Naive B cell (primary cell): ENCODE measurements around the gene GRAMD1B. TPM values are rescaled to one million over a fixed set of nuclear protein-coding genes. Genes with fewer than 3 reads are reported as not detected.

Experiments used
- ATAC-seq, 2 donors: fragments of 150-1000 bp; cut with Tn5 transposase; 2 replicates each; pipeline ENCODE4 v1.10.0; 2021; ENCODE audit warnings: low read depth in 2 of 2, mild to moderate bottlenecking in 2 of 2, moderate library complexity in 2 of 2
- DNase-seq: peaks from one replicate; pipeline ENCODE4 v3.0.0; 2022
- H3K27ac Mint-ChIP-seq, 6 donors: one replicate each; pipeline ENCODE4 v1.8.0; 2020 to 2022; ENCODE audit warnings: mild to moderate bottlenecking in 6 of 6, mixed read lengths in 6 of 6, moderate library complexity in 5 of 6, inconsistent platforms in 2 of 6
- H3K27me3 Mint-ChIP-seq, 3 donors: one replicate each; pipeline ENCODE4 v1.8.0; 2021 to 2022; ENCODE audit warnings: mixed read lengths in 3 of 3, mild to moderate bottlenecking in 1 of 3
- H3K36me3 Mint-ChIP-seq, 2 donors: one replicate each; pipeline ENCODE4 v1.8.0; 2020 to 2022; ENCODE audit warnings: mixed read lengths in 2 of 2, inconsistent platforms in 1 of 2, mild to moderate bottlenecking in 1 of 2
- H3K4me1 Mint-ChIP-seq, 3 donors: one replicate each; pipeline ENCODE4 v1.8.0; 2020 to 2022; ENCODE audit warnings: mixed read lengths in 3 of 3, inconsistent platforms in 1 of 3, mild to moderate bottlenecking in 1 of 3, moderate library complexity in 1 of 3
- H3K4me3 Mint-ChIP-seq, 8 donors: one replicate each; pipeline ENCODE4 v1.8.0; 2020 to 2022; ENCODE audit warnings: mild to moderate bottlenecking in 8 of 8, mixed read lengths in 8 of 8, moderate library complexity in 8 of 8, inconsistent platforms in 2 of 8
- H3K9me3 Mint-ChIP-seq, 7 donors: one replicate each; pipeline ENCODE4 v1.8.0; 2020 to 2022; ENCODE audit warnings: mixed read lengths in 7 of 7, mild to moderate bottlenecking in 5 of 7, inconsistent platforms in 2 of 7, moderate library complexity in 1 of 7
- polyA plus RNA-seq, 6 donors: library from polyadenylated mRNA; unstranded; fragments of 300-500 nt; fragmentation: Illumina TruSeq; gene quantifications; one replicate each; pipeline ENCODE4 v1.2.3, GENCODE V29; 2021; ENCODE audit warnings: low read depth in 6 of 6

GRAMD1B gene
- polyA plus RNA-seq, 6 donors from 2014 or later = 0.84 TPM; not detected in 5

DNA sequence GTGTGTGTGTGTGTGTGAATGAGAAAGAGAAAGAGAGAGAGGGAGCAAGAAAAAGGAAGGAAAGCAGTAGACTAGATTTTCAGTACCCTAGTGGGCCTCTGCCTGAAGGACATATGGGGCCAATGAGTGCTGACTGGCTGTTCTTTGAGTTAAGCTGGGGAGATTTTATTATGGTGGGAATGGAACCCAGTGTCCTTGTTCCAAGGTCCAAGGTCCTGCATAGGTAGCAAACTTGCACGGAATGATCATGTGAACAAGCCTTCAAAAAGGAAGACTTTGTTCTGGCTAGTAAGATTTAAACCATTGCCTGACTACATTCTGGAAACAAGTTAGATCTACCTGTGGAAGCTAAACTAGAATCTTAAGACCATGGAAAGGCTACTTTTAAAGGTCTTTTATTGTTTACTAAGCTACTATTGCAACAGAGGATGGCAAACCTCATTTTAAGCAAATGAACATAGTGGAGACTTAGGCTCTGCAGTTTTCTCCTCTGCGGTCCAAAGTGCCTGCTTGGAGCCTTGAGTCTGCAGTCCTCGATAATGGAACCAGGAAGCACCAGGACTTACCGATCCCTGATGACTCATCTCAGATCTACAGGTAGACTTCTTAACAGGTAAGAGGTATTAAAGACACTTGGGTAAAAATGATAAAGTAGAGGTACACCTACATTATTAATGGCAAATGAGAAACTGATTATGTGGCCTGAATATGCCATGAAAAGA is 10.2 kb upstream of the GRAMD1B start:
- Mint-ChIP-seq H3K9me3 (no peaks in the 10 kb centered on the region), H3K27me3 (peaks cover 0 to 16% (median 0%) of the 10 kb centered on the region in 3 donors), H3K27ac (no peak overlapping the region), H3K4me1 (no peaks in the 10 kb centered on the region), H3K36me3 (no peaks in the 10 kb centered on the region), H3K4me3 (no peak overlapping the region)
- no peak for DNase-seq
- ATAC-seq = no peak

DNA sequence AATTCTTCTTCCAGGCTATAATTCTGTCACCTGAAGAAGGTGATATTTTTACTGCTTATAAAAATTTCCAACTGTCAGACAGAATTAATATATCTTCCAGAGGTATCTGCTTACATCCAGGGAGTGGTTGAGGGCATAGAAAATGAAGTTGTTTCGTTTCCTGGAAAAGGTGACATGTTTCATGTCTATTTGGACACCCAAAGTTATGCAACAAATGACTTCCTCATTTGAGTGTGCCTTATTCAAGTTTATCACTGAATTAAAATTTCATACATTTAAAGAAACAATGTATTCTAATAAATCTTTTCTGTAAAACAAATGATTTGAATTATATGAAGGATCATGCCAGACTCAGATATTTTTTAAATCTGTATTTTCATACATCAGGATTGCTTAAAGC is 8.5 kb upstream of the GRAMD1B start:
- no peak for ATAC-seq
- H3K27me3 Mint-ChIP-seq = peaks cover 0 to 24% (median under 1%) of the 10 kb centered on the region in 3 donors
- no peaks in the 10 kb centered on the region for H3K9me3 Mint-ChIP-seq
- H3K4me3 Mint-ChIP-seq = no peak overlapping the region
- no peak overlapping the region for H3K27ac Mint-ChIP-seq
- H3K36me3 Mint-ChIP-seq = no peaks in the 10 kb centered on the region
- H3K4me1 Mint-ChIP-seq = no peaks in the 10 kb centered on the region
- DNase-seq = no peak

DNA sequence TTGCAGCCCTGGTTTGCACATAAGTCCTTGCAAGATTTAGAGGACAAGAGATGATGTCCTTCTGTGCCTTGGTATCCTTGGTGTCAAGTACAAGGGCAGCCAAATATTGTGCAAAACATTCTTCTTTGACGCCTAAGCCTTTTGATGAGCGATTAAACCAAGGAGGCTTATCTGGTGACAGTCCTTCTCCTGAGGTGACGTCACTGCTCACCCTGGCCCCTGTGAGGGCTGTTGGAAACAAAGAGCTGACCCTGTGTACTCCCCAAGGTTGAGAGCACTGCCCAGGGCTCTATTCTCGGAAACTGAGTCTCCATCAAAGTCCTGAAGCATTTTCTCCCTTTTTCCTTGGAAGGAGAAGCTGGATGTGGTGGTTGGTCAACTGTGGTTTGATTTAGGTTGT is 4.7 kb upstream of the GRAMD1B start:
- Mint-ChIP-seq H3K27me3 (peaks cover 12 to 35% (median 22%) of the 10 kb centered on the region in 3 donors), H3K4me3 (no peak overlapping the region), H3K27ac (no peak overlapping the region), H3K9me3 (no peaks in the 10 kb centered on the region), H3K4me1 (peaks cover 4 to 9% (median 8%) of the 10 kb centered on the region in 3 donors), H3K36me3 (no peaks in the 10 kb centered on the region)
- no peak for ATAC-seq
- no peak for DNase-seq

DNA sequence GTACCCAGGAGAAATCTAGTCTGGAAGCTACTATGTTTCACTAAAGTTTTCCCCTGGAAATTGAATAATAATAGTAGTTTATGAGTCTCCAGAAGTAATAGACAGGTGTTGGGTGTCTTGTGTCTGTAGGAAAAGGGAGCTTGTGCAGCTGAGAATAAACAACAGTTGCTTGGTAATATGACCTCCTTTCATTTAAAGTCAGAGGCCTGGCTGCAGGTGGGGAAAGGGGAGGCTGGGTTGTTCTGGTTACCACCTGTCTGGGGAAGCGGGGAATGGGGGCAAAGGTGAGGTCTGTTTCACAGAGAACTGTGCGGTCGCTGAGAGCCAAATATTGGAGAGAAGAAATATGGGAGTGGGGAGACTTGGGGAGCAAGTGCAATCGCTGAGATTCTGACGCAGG is 3.3 kb upstream of the GRAMD1B start:
- no peak overlapping the region for H3K27ac Mint-ChIP-seq
- H3K4me3 Mint-ChIP-seq = no peak overlapping the region
- peaks cover 4 to 11% (median 10%) of the 10 kb centered on the region in 3 donors for H3K4me1 Mint-ChIP-seq
- ATAC-seq (no peak), DNase-seq (no peak)
- H3K27me3 Mint-ChIP-seq = peaks cover 12 to 38% (median 25%) of the 10 kb centered on the region in 3 donors
- no peaks in the 10 kb centered on the region for H3K9me3 Mint-ChIP-seq
- H3K36me3 Mint-ChIP-seq = no peaks in the 10 kb centered on the region

DNA sequence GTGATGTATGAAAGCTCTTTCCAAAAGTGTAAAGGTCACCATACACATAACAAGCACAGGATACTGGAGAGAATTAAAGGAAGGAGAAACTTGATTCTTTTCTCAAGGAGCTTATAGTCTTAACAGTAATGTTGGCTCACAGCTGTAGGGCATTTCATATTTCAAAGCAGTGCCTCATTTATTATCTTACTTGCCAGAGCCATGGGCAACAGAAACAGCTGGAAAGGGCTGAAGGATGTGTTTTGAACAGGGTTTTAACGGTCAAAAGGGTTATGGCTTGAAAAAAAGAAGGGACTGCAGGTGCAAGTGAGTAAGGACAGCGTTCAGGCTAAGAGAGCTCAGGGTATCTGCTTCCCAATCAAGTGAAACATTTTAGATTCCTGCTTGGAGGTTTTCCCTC is 2.7 kb upstream of the GRAMD1B start:
- DNase-seq = no peak
- Mint-ChIP-seq H3K4me1 (peaks cover 4 to 13% (median 10%) of the 10 kb centered on the region in 3 donors), H3K36me3 (no peaks in the 10 kb centered on the region), H3K27ac (no peak overlapping the region), H3K4me3 (no peak overlapping the region), H3K9me3 (no peaks in the 10 kb centered on the region), H3K27me3 (peaks cover 13 to 44% (median 31%) of the 10 kb centered on the region in 3 donors)
- no peak for ATAC-seq

DNA sequence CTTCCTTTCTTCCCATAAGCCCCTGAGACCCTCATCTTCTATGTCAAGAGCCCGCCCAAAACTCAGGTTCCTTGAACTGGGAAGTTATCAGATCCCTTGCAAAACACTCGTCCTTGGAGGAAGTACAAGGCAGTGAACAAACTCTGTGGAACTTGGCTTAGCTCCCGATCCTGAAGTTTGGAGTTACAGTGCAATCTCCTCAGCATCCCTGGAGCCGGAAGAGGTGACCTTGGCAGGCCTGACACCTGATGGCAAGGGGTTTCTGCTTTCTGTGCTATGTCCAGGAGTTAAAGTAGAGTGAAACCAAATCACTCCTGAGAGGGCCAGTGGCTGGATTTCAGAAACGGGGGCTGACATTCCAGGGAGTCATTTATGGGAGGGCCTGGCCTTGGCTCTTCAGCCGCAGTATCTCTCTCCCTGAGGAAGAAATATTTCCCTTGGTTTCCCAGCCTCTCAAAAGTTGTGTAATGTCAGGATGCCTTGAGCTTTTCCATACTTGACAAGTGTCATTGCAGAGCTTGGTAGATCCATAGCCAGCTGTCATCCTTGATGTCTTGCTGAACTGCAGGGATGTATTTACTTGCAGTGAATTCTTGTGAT is 1.9 kb upstream of the GRAMD1B start:
- Mint-ChIP-seq H3K4me3 (peak overlapping the region in 1 of 8 donors; percentile 46), H3K9me3 (no peaks in the 10 kb centered on the region), H3K4me1 (peaks cover 4 to 13% (median 10%) of the 10 kb centered on the region in 3 donors), H3K36me3 (no peaks in the 10 kb centered on the region), H3K27ac (peak overlapping the region in 2 of 6 donors; percentile 21 to 34), H3K27me3 (peaks cover 17 to 41% (median 36%) of the 10 kb centered on the region in 3 donors)
- ATAC-seq (no peak), DNase-seq (no peak)

DNA sequence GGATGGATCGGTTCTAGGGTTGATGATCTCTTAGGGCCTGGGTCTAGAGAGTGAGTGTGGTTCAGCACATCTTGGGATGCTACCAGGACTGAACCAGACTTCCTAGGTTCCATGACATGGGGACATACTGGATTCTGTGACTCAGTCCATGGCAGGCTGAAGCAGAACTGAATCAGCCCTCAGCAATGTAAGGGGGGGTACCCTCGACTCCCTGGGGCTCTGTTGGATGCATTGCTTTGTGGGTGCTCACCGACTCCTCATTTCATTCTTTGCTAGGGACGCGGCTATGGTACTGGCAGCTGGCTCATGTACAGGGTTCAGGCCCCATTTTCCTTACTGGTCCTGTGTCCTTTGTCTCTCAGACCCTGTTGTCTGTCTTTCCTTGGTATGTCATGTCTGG is 733 bp upstream of the GRAMD1B start:
- Mint-ChIP-seq H3K36me3 (no peaks in the 10 kb centered on the region), H3K27me3 (peaks cover 17 to 36% (median 34%) of the 10 kb centered on the region in 3 donors), H3K4me1 (peaks cover 4 to 13% (median 10%) of the 10 kb centered on the region in 3 donors), H3K9me3 (no peaks in the 10 kb centered on the region), H3K27ac (peak overlapping the region in 1 of 6 donors; percentile 13), H3K4me3 (peak overlapping the region in 6 of 8 donors; percentile 8 to 84 (median 76))
- DNase-seq = no peak
- ATAC-seq = no peak

DNA sequence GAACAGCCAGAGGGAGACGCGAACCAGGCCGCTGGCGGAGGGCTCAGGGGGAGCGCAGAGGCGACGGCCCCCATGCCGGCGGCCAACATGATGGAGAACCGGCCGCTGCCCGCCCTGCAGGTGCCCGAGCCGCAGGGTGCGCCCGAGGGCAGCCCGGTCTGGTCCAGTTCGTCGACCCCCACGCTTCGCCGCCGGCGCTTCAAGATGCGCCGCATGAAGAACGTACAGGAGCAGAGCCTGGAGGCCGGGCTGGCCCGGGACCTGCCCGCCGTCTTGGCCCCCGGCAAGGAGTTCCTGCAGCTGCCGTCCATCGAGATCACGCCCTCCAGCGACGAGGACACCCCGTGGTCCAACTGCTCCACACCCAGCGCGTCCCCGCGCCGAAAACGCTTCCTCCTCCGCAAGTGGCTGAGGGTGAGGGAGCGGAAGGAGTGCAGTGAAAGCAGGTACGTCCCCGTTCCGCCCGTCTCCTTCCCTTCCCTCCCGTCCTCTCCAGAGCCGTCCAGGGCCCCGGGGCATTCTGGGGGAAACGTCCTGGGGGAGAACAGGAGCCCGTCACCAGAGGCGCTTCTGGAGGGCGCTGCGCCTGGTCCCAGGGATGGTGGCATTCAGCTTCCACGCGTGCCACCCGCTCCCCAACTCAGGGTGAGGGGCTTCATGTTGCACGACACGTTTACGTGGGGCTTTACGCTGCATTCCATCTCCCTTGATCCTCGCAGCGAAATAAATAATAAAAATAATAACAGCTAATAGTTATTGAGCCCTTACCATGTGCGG is 840 bp downstream of the GRAMD1B start:
- H3K4me1 Mint-ChIP-seq = peaks cover 4 to 13% (median 10%) of the 10 kb centered on the region in 3 donors
- no peaks in the 10 kb centered on the region for H3K9me3 Mint-ChIP-seq
- H3K27ac Mint-ChIP-seq = no peak overlapping the region
- DNase-seq = peak; percentile 7
- H3K4me3 Mint-ChIP-seq = peak overlapping the region in 7 of 8 donors; percentile 35 to 84 (median 73)
- H3K27me3 Mint-ChIP-seq = peaks cover 17 to 36% (median 25%) of the 10 kb centered on the region in 3 donors
- ATAC-seq = peak in 1 of 2 donors; percentile 18
- no peaks in the 10 kb centered on the region for H3K36me3 Mint-ChIP-seq

DNA sequence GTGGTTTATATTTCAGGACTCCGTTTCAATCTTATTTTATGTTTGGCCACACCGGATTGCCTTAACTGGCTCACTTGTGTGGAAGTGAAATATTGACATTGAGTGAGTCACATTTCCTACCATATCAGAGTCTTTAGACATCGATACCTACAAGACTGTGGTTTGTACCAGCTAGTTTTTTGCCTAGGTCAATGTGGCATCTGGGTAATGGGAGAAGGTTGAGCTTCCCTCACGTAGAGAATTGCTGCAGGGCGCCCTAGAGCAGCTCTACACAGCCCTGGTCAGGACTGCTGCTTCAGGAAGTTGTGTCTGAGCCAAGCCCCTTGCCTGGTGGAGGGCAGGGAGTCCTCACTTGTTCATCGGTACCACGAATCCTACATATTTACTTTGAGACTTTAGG is 1.6 kb downstream of the GRAMD1B start:
- Mint-ChIP-seq H3K36me3 (no peaks in the 10 kb centered on the region), H3K4me1 (peaks cover 4 to 13% (median 10%) of the 10 kb centered on the region in 3 donors), H3K27ac (no peak overlapping the region), H3K27me3 (peaks cover 17 to 36% (median 21%) of the 10 kb centered on the region in 3 donors), H3K9me3 (peaks cover 0 to 6% (median 0%) of the 10 kb centered on the region in 7 donors), H3K4me3 (peak overlapping the region in 5 of 8 donors; percentile 4 to 77 (median 73))
- DNase-seq = no peak
- no peak for ATAC-seq

DNA sequence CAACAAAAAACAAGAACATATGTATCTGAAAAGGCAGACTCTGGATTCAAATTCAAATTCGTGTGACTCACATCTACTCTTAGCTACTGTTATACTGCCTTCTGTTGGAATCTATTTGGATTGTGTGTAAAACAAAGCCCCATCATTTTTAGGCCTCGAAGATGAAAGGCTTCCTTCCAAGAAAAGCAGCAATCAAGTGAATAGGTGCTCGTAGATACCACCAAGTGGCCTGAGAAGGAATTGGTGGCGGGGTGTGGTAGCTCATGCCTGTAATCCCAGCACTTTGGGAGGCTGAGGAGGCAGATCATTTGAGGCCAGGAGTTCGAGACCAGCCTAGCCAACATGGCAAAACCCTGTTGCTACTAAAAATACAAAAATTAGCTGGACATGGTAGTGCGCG is 4.2 kb downstream of the GRAMD1B start:
- no peaks in the 10 kb centered on the region for H3K36me3 Mint-ChIP-seq
- H3K9me3 Mint-ChIP-seq = peaks cover 0 to 11% (median 0%) of the 10 kb centered on the region in 7 donors
- H3K27ac Mint-ChIP-seq = no peak overlapping the region
- peaks cover 13 to 25% (median 21%) of the 10 kb centered on the region in 3 donors for H3K27me3 Mint-ChIP-seq
- H3K4me3 Mint-ChIP-seq = no peak overlapping the region
- H3K4me1 Mint-ChIP-seq = peaks cover 4 to 13% (median 10%) of the 10 kb centered on the region in 3 donors
- ATAC-seq (no peak), DNase-seq (no peak)

DNA sequence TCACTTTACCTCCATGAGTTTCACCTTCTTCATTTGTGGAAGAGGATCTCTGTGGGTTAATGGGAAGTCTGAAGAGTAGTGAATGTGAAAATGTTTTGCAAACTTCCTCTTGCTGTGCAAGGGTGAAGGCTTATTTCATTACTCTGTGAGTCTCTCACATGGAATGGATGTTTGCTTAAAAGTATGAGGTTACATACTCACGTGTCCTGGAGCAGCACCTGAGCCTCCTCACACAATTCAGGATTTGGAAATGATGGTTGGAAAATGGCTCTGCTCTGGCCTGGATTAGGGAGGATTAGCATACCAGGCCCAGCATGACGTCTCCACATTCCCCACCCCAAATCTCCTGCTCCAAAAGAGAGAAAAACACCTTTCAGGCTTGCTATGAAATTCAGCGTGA is 4.8 kb downstream of the GRAMD1B start:
- ATAC-seq (no peak), DNase-seq (no peak)
- no peaks in the 10 kb centered on the region for H3K36me3 Mint-ChIP-seq
- peaks cover 0 to 11% (median 0%) of the 10 kb centered on the region in 7 donors for H3K9me3 Mint-ChIP-seq
- peaks cover 4 to 8% (median 5%) of the 10 kb centered on the region in 3 donors for H3K4me1 Mint-ChIP-seq
- H3K27me3 Mint-ChIP-seq = peaks cover 7 to 19% (median 14%) of the 10 kb centered on the region in 3 donors
- H3K27ac Mint-ChIP-seq = no peak overlapping the region
- H3K4me3 Mint-ChIP-seq = no peak overlapping the region

DNA sequence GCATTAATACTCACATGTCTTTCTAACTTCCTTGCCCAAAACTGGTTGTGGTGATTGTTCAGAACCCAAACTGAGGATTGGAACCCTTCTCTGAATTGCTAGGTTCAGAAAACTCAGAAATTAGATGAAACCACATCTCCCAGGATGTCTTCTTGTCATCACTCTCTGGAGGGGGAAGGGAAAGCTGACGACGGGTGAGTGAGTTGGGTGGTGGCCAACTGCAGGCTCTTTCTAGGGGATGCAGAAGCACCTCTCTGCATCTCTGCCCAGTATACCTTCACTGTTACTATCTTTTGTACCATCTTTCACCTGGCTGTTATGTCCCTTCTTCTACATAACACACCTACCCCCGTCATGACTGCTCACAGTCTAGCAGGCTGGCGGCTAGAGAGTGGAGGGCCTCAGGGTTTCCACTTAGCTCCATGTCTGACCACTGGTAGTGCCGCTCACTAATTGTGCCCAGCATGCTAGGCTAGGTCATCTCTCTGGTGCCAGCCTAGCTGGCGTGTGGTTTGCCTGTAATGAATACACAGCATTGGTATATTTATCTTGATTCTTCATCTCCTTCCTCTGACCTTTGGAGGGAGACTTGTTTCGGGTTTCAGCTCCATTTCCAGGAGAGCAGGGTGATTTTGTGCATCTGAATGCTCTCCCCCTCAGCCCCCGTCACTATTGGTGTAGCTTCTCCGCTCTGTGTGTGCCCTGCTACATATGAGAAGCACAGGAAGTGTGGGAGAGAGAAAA is 7.3 kb downstream of the GRAMD1B start:
- Mint-ChIP-seq H3K4me3 (no peak overlapping the region), H3K27me3 (peaks cover 1 to 5% (median 4%) of the 10 kb centered on the region in 3 donors), H3K4me1 (no peaks in the 10 kb centered on the region), H3K9me3 (peaks cover 0 to 11% (median 0%) of the 10 kb centered on the region in 7 donors), H3K36me3 (no peaks in the 10 kb centered on the region), H3K27ac (no peak overlapping the region)
- ATAC-seq (no peak), DNase-seq (no peak)

DNA sequence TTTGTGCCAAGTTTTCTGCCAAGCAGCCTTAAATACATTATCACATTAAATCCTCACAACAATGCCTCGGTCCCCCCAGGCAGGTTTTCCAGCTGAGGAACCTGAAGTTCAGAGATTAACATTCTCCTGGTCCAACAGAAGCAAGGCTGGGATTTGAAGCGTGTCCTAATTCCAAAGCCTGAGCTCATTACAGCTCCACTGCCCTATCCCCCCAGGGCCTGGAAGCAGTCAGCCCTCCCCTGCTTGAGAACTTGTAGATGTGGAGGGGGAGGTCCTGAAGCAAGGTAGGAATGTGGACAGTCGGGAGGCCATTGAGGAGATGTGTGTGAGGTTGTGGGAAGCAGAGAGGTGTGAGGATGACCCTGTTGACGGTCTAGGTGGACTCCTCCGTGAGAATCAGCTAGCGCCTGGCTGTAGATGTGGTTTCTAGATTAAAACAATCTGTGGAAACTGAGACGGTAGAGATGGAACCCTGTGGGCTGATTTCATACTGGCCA is 8.1 kb downstream of the GRAMD1B start:
- H3K4me1 Mint-ChIP-seq = no peaks in the 10 kb centered on the region
- DNase-seq = no peak
- H3K36me3 Mint-ChIP-seq = no peaks in the 10 kb centered on the region
- H3K4me3 Mint-ChIP-seq = no peak overlapping the region
- H3K27ac Mint-ChIP-seq = no peak overlapping the region
- ATAC-seq = no peak
- H3K27me3 Mint-ChIP-seq = no peaks in the 10 kb centered on the region
- H3K9me3 Mint-ChIP-seq = peaks cover 0 to 11% (median 0%) of the 10 kb centered on the region in 7 donors
